ENCODE measurements around the gene RSAD1. TPM values are rescaled to one million over a fixed set of nuclear protein-coding genes. Genes with fewer than 3 reads are reported as not detected.
A peak's percentile ranks its signal among the peaks of the same experiment; 100 is the strongest.

Gene RSAD1
- total and polyA plus RNA-seq, 3 experiments from 2014 or later = 45.7 to 66.4 (median 46.8) TPM

GRCh38 chr17:50493744-50494143 is 15.1 kb downstream of the RSAD1 start:
- H3K27me3 Mint-ChIP-seq = no peaks in the 10 kb centered on the region
- DNase-seq = no peak
- H3K9me3 ChIP-seq (ENCODE audit: low read length) = no peaks in the 10 kb centered on the region
- no peak overlapping the region for H3K4me3 ChIP-seq (ENCODE audit: low read length)
- peaks cover 0 to under 1% (median 0%) of the 10 kb centered on the region in 3 donors for H3K36me3 Mint-ChIP-seq
- H3K4me3 Mint-ChIP-seq = no peak overlapping the region
- H3K9me3 Mint-ChIP-seq = no peaks in the 10 kb centered on the region
- CTCF ChIA-PET = no interaction called here
- no peaks in the 10 kb centered on the region for H3K4me1 ChIP-seq (ENCODE audit: insufficient read depth, low read length)
- H3K36me3 ChIP-seq (ENCODE audit: insufficient read depth, low read length) = no peaks in the 10 kb centered on the region
- POLR2A ChIA-PET = no interaction called here
- H3K27ac ChIP-seq (ENCODE audit: low read depth, low read length) = no peak overlapping the region
- H3K4me1 Mint-ChIP-seq = no peaks in the 10 kb centered on the region
- H3K27me3 ChIP-seq (ENCODE audit: insufficient read depth, low read length, poor library complexity, severe bottlenecking) = no peaks in the 10 kb centered on the region
- no peak overlapping the region for H3K27ac Mint-ChIP-seq

DNA sequence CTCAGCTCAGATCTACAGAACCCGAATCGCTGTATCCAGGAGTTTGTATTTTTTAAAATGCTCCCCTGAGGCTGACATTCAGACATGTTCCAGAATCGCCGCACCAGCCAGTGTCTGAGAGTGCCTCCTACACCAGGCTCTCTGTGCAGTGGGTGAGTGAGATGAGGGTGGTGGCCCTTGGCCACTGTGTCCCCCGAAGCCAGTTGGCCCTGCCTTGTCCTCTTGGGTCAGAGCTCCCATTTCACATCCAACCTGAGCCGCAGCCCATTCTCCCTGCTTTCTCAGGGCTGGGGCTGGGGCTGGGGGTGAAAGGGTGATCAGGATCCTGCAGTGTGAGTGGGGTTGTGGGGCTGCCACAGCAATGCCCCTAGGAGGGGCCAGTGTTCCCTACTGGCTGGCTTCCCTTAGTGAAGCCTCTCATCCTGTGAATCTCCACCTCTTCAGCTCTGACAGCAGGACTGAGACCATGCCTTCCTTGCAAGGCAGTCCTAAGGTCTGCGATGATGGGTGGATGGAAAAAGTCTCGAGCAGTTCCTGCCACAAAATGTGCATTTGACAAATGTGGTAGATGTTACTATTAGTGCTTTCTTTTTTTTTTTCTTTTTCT is 16.7 kb downstream of the RSAD1 start:
- H3K27ac Mint-ChIP-seq = peak overlapping the region in 1 of 8 donors; percentile 32
- Histone ChIP-seq H3K27ac (ENCODE audit: low read depth, low read length) (no peak overlapping the region), H3K4me3 (ENCODE audit: low read length) (no peak overlapping the region), H3K4me1 (ENCODE audit: insufficient read depth, low read length) (no peaks in the 10 kb centered on the region), H3K36me3 (ENCODE audit: insufficient read depth, low read length) (no peaks in the 10 kb centered on the region), H3K27me3 (ENCODE audit: insufficient read depth, low read length, poor library complexity, severe bottlenecking) (no peaks in the 10 kb centered on the region), H3K9me3 (ENCODE audit: low read length) (no peaks in the 10 kb centered on the region)
- no peak overlapping the region for H3K4me3 Mint-ChIP-seq
- H3K27me3 Mint-ChIP-seq = no peaks in the 10 kb centered on the region
- no peaks in the 10 kb centered on the region for H3K4me1 Mint-ChIP-seq
- no peak for DNase-seq
- H3K36me3 Mint-ChIP-seq = no peaks in the 10 kb centered on the region
- H3K9me3 Mint-ChIP-seq = no peaks in the 10 kb centered on the region
- ChIA-PET POLR2A (no interaction called here), CTCF (no interaction called here)

DNA sequence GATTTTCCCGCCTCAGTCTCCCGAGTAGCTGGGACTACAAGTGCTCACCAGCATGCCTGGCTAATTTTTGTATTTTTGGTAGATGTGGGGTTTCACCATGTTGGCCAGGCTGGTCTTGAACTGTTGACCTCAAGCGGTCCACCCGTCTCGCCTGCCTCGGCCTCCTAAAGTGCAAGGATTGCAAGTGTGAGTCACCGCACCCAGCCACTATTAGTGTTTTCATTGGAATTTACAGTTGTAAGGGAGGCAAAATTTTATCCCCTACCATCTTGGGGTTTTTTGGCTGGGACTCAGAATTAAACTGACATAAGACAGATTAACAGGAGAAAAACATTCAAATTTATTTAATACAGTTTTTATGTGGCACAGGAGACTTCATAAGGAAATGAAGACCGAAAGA is 17.3 kb downstream of the RSAD1 start:
- Mint-ChIP-seq H3K4me1 (no peaks in the 10 kb centered on the region), H3K36me3 (no peaks in the 10 kb centered on the region), H3K27ac (no peak overlapping the region), H3K27me3 (no peaks in the 10 kb centered on the region), H3K9me3 (no peaks in the 10 kb centered on the region), H3K4me3 (no peak overlapping the region)
- Histone ChIP-seq H3K4me1 (ENCODE audit: insufficient read depth, low read length) (no peaks in the 10 kb centered on the region), H3K4me3 (ENCODE audit: low read length) (no peak overlapping the region), H3K27ac (ENCODE audit: low read depth, low read length) (no peak overlapping the region), H3K36me3 (ENCODE audit: insufficient read depth, low read length) (no peaks in the 10 kb centered on the region), H3K9me3 (ENCODE audit: low read length) (no peaks in the 10 kb centered on the region), H3K27me3 (ENCODE audit: insufficient read depth, low read length, poor library complexity, severe bottlenecking) (no peaks in the 10 kb centered on the region)
- POLR2A ChIA-PET = no interaction called here
- CTCF ChIA-PET = no interaction called here
- no peak for DNase-seq

- Mint-ChIP-seq H3K9me3 (no peaks in the 10 kb centered on the region), H3K27ac (no peak overlapping the region), H3K36me3 (no peaks in the 10 kb centered on the region), H3K27me3 (no peaks in the 10 kb centered on the region), H3K4me3 (no peak overlapping the region), H3K4me1 (no peaks in the 10 kb centered on the region)
- H3K27me3 ChIP-seq (ENCODE audit: insufficient read depth, low read length, poor library complexity, severe bottlenecking) = no peaks in the 10 kb centered on the region
- H3K4me1 ChIP-seq (ENCODE audit: insufficient read depth, low read length) = no peaks in the 10 kb centered on the region
- CTCF ChIA-PET = interaction anchor here (1.1 kb wide), 1 partner anchor 19 kb away, joined by 4 read pairs; no protein-coding TSS in a partner anchor
- no peaks in the 10 kb centered on the region for H3K9me3 ChIP-seq (ENCODE audit: low read length)
- POLR2A ChIA-PET = interaction anchor here (0.6 kb wide), 1 partner anchor 36 kb away, joined by 3 read pairs; no protein-coding TSS in a partner anchor
- H3K36me3 ChIP-seq (ENCODE audit: insufficient read depth, low read length) = no peaks in the 10 kb centered on the region
- no peak overlapping the region for H3K4me3 ChIP-seq (ENCODE audit: low read length)
- no peak for DNase-seq
- H3K27ac ChIP-seq (ENCODE audit: low read depth, low read length) = no peak overlapping the region
These were observed 19.6 kb downstream of the RSAD1 start for GRCh38 chr17:50498021-50498874.

DNA sequence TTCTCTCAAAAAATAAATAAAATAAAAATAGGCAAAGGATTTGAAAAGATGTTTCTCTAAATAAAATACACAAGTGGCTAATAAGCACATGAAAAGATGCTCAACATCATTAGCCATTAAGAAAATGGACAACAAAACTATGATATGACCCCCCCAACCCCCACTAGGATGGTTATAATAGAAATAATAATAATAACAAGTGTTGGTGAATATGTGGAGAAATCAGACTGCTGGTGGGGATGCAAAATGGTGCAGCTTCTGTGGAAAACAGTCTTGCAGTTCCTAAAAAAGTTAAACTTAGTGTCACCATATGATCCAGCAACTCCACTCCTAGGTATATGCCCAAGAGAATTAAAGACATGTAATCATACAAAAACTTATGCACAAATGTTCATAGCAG is 20.6 kb downstream of the RSAD1 start:
- H3K27me3 Mint-ChIP-seq = no peaks in the 10 kb centered on the region
- no peak overlapping the region for H3K27ac Mint-ChIP-seq
- no peaks in the 10 kb centered on the region for H3K27me3 ChIP-seq (ENCODE audit: insufficient read depth, low read length, poor library complexity, severe bottlenecking)
- no peak overlapping the region for H3K4me3 ChIP-seq (ENCODE audit: low read length)
- H3K4me3 Mint-ChIP-seq = no peak overlapping the region
- POLR2A ChIA-PET = no interaction called here
- H3K9me3 Mint-ChIP-seq = no peaks in the 10 kb centered on the region
- no peak overlapping the region for H3K27ac ChIP-seq (ENCODE audit: low read depth, low read length)
- no peaks in the 10 kb centered on the region for H3K36me3 ChIP-seq (ENCODE audit: insufficient read depth, low read length)
- H3K4me1 ChIP-seq (ENCODE audit: insufficient read depth, low read length) = peaks cover 1% of the 10 kb centered on the region
- no peak for DNase-seq
- CTCF ChIA-PET = interaction anchor here (1.1 kb wide), 1 partner anchor 20 kb away, joined by 4 read pairs; no protein-coding TSS in a partner anchor
- H3K36me3 Mint-ChIP-seq = no peaks in the 10 kb centered on the region
- H3K9me3 ChIP-seq (ENCODE audit: low read length) = no peaks in the 10 kb centered on the region
- peaks cover 0 to 3% (median 0%) of the 10 kb centered on the region in 3 donors for H3K4me1 Mint-ChIP-seq

DNA sequence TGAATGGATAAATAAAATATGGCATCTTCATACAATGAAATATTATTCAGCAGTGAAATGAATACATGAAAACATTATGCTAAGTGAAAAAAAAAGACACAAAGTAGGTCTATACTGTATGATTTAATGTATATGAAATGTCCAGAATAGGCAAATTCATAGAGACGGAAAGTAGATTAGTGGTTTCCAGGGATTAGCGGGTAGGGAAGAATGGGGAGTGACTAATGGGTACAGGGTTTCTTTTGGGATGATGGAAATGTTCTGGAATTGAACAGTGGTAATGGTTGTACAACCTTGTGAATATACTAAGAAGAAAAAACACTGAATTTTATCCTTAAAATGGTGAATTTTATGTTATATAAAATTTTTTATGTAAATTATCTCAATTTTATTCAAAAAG is 21.1 kb downstream of the RSAD1 start:
- H3K9me3 Mint-ChIP-seq = no peaks in the 10 kb centered on the region
- POLR2A ChIA-PET = no interaction called here
- CTCF ChIA-PET = no interaction called here
- DNase-seq = no peak
- no peaks in the 10 kb centered on the region for H3K36me3 Mint-ChIP-seq
- Histone ChIP-seq H3K4me3 (ENCODE audit: low read length) (no peak overlapping the region), H3K27ac (ENCODE audit: low read depth, low read length) (no peak overlapping the region), H3K36me3 (ENCODE audit: insufficient read depth, low read length) (no peaks in the 10 kb centered on the region), H3K4me1 (ENCODE audit: insufficient read depth, low read length) (peaks cover 6% of the 10 kb centered on the region), H3K9me3 (ENCODE audit: low read length) (no peaks in the 10 kb centered on the region), H3K27me3 (ENCODE audit: insufficient read depth, low read length, poor library complexity, severe bottlenecking) (no peaks in the 10 kb centered on the region)
- no peak overlapping the region for H3K27ac Mint-ChIP-seq
- H3K4me3 Mint-ChIP-seq = no peak overlapping the region
- no peaks in the 10 kb centered on the region for H3K27me3 Mint-ChIP-seq
- H3K4me1 Mint-ChIP-seq = peaks cover 0 to 3% (median 0%) of the 10 kb centered on the region in 3 donors

GRCh38 chr17:50501054-50501453 is 22.4 kb downstream of the RSAD1 start:
- H3K36me3 Mint-ChIP-seq = no peaks in the 10 kb centered on the region
- H3K27me3 Mint-ChIP-seq = no peaks in the 10 kb centered on the region
- H3K9me3 ChIP-seq (ENCODE audit: low read length) = no peaks in the 10 kb centered on the region
- peaks cover 6% of the 10 kb centered on the region for H3K4me1 ChIP-seq (ENCODE audit: insufficient read depth, low read length)
- H3K27me3 ChIP-seq (ENCODE audit: insufficient read depth, low read length, poor library complexity, severe bottlenecking) = no peaks in the 10 kb centered on the region
- no peaks in the 10 kb centered on the region for H3K36me3 ChIP-seq (ENCODE audit: insufficient read depth, low read length)
- ChIA-PET CTCF (interaction anchor here (1.2 to 2.1 kb wide), 6 partner anchors 10 to 138 kb away, joined by 3 to 6 read pairs (median 4); partner anchors contain the start of gene RSAD1), POLR2A (no interaction called here)
- DNase-seq = no peak
- H3K9me3 Mint-ChIP-seq = no peaks in the 10 kb centered on the region
- no peak overlapping the region for H3K4me3 Mint-ChIP-seq
- no peak overlapping the region for H3K4me3 ChIP-seq (ENCODE audit: low read length)
- H3K27ac Mint-ChIP-seq = no peak overlapping the region
- H3K27ac ChIP-seq (ENCODE audit: low read depth, low read length) = no peak overlapping the region
- H3K4me1 Mint-ChIP-seq = peaks cover 0 to 3% (median 0%) of the 10 kb centered on the region in 3 donors

- ChIA-PET CTCF (interaction anchor here (1.2 to 2.1 kb wide), 6 partner anchors 9 to 302 kb away, joined by 3 to 7 read pairs (median 4); partner anchors contain the start of gene RSAD1), POLR2A (no interaction called here)
- Histone ChIP-seq H3K4me3 (ENCODE audit: low read length) (no peak overlapping the region), H3K36me3 (ENCODE audit: insufficient read depth, low read length) (no peaks in the 10 kb centered on the region), H3K27ac (ENCODE audit: low read depth, low read length) (no peak overlapping the region), H3K9me3 (ENCODE audit: low read length) (no peaks in the 10 kb centered on the region), H3K27me3 (ENCODE audit: insufficient read depth, low read length, poor library complexity, severe bottlenecking) (no peaks in the 10 kb centered on the region), H3K4me1 (ENCODE audit: insufficient read depth, low read length) (peaks cover 6% of the 10 kb centered on the region)
- H3K36me3 Mint-ChIP-seq = no peaks in the 10 kb centered on the region
- peak overlapping the region in 1 of 8 donors; percentile 27 for H3K27ac Mint-ChIP-seq
- H3K4me1 Mint-ChIP-seq = peaks cover 0 to 3% (median under 1%) of the 10 kb centered on the region in 3 donors
- H3K9me3 Mint-ChIP-seq = no peaks in the 10 kb centered on the region
- H3K4me3 Mint-ChIP-seq = no peak overlapping the region
- no peaks in the 10 kb centered on the region for H3K27me3 Mint-ChIP-seq
- DNase-seq = no peak
These were observed 23.8 kb downstream of the RSAD1 start for GRCh38 chr17:50502301-50502990.

Data from CD8-positive, alpha-beta memory T cell (primary cell).